ENCODE data around the gene CRYAB.
A peak's percentile ranks its signal among the peaks of the same experiment; 100 is the strongest.

The CRYAB gene

GRCh38 chr11:111911563-111912401 lies at the start of gene CRYAB:
Gene CRYAB (minus strand): TSS chr11:111911770. CDS start chr11:111911724, 46 bp downstream.
- peak; percentile 14 for DNase-seq

GRCh38 chr11:111960916-111961315 lies 49.3 kb upstream of the CRYAB start:
- peak; percentile 7 for DNase-seq

GRCh38 chr11:111957663-111958444 lies 46.3 kb upstream of the CRYAB start:
- no peak for DNase-seq

- DNase-seq: no peak
These were observed 42.6 kb upstream of the CRYAB start for GRCh38 chr11:111954154-111954553.

GRCh38 chr11:111951565-111951964 lies 40.0 kb upstream of the CRYAB start:
- DNase-seq: no peak

GRCh38 chr11:111949519-111950426 lies 38.2 kb upstream of the CRYAB start:
- DNase-seq: no peak

GRCh38 chr11:111947143-111947542 lies 35.6 kb upstream of the CRYAB start:
- no peak for DNase-seq

GRCh38 chr11:111946499-111946898 lies 34.9 kb upstream of the CRYAB start:
- no peak for DNase-seq

- no peak for DNase-seq
These were observed 33.6 kb upstream of the CRYAB start for GRCh38 chr11:111945198-111945597.

- DNase-seq: no peak
These were observed 33.1 kb upstream of the CRYAB start for GRCh38 chr11:111944651-111945051.

- no peak for DNase-seq
These were observed 32.6 kb upstream of the CRYAB start for GRCh38 chr11:111944139-111944538.

- DNase-seq: no peak
These were observed 31.3 kb upstream of the CRYAB start for GRCh38 chr11:111942829-111943228.

- DNase-seq: no peak
These were observed 30.4 kb upstream of the CRYAB start for GRCh38 chr11:111941963-111942362.

GRCh38 chr11:111939836-111940604 lies 28.4 kb upstream of the CRYAB start:
- no peak for DNase-seq

GRCh38 chr11:111938687-111939160 lies 27.2 kb upstream of the CRYAB start:
- DNase-seq: no peak

GRCh38 chr11:111937844-111938243 lies 26.3 kb upstream of the CRYAB start:
- DNase-seq: no peak

- DNase-seq: peak; percentile 40
These were observed 25.8 kb upstream of the CRYAB start for GRCh38 chr11:111937461-111937769.

- DNase-seq: peak; percentile 15
These were observed 24.5 kb upstream of the CRYAB start for GRCh38 chr11:111936040-111936540.

GRCh38 chr11:111935317-111936039 lies 23.9 kb upstream of the CRYAB start:
- no peak for DNase-seq

- DNase-seq: no peak
These were observed 22.7 kb upstream of the CRYAB start for GRCh38 chr11:111934306-111934705.

- no peak for DNase-seq
These were observed 22.3 kb upstream of the CRYAB start for GRCh38 chr11:111933872-111934271.

Measured in DMS53 (cell line).